Measurements from ENCODE around the gene TENM3.

The TENM3 gene

GRCh38 chr4:182415116-182415515 is 171.9 kb downstream of the TENM3 start:
- no peak for TF ChIP-seq EZH2phosphoT487 (conservative IDR thresholded peaks at IDR 0.05; ENCODE audit: low read length)
- TF ChIP-seq CTCF (IDR thresholded peaks at IDR 0.05; ENCODE audit: insufficient read depth, low read length, poor library complexity, severe bottlenecking), result no peak

GRCh38 chr4:182416067-182416466 is 172.9 kb downstream of the TENM3 start:
- Histone ChIP-seq H4K20me1 (ENCODE audit: low read depth, low read length) (no peaks in the 10 kb centered on the region), H3K4me3 (ENCODE audit: insufficient read depth, low read length, poor library complexity, severe bottlenecking) (no peak overlapping the region), H3K79me2 (ENCODE audit: insufficient read depth, low read length) (no peaks in the 10 kb centered on the region), H2AFZ (ENCODE audit: low read depth, low read length, severe bottlenecking) (no peak overlapping the region), H3F3A (ENCODE audit: insufficient read depth) (no peaks in the 10 kb centered on the region), H3K27ac (ENCODE audit: low read depth, low read length) (no peak overlapping the region), H3K9me3 (ENCODE audit: insufficient read depth, low read length) (peaks cover 13% of the 10 kb centered on the region; the same call in 1 of the 2 replicates), H3K9ac (ENCODE audit: low read length) (no peak overlapping the region), H3K4me2 (ENCODE audit: low read depth, low read length, poor library complexity, severe bottlenecking) (no peak overlapping the region), H3K36me3 (ENCODE audit: low read length) (no peaks in the 10 kb centered on the region), H3K27me3 (ENCODE audit: low read length) (no peaks in the 10 kb centered on the region), H3K9me2 (replicated peaks; ENCODE audit: insufficient read depth, low read length) (no peaks in the 10 kb centered on the region)
- no peak for TF ChIP-seq EZH2phosphoT487 (conservative IDR thresholded peaks at IDR 0.05; ENCODE audit: low read length)
- TF ChIP-seq CTCF (IDR thresholded peaks at IDR 0.05; ENCODE audit: insufficient read depth, low read length, poor library complexity, severe bottlenecking), result no peak

More at GRCh38 chr4:182415116-182415515, 171.9 kb downstream of the TENM3 start:
- H3K27me3 ChIP-seq (ENCODE audit: low read length), result no peaks in the 10 kb centered on the region
- no peak overlapping the region for H3K9ac ChIP-seq (ENCODE audit: low read length)
- H3K36me3 ChIP-seq (ENCODE audit: low read length), result no peaks in the 10 kb centered on the region
- no peaks in the 10 kb centered on the region for H4K20me1 ChIP-seq (ENCODE audit: low read depth, low read length)
- H3K27ac ChIP-seq (ENCODE audit: low read depth, low read length), result no peak overlapping the region
- H3K79me2 ChIP-seq (ENCODE audit: insufficient read depth, low read length), result no peaks in the 10 kb centered on the region
- H3K4me2 ChIP-seq (ENCODE audit: low read depth, low read length, poor library complexity, severe bottlenecking), result no peak overlapping the region
- no peaks in the 10 kb centered on the region for H3K9me2 ChIP-seq (replicated peaks; ENCODE audit: insufficient read depth, low read length)
- H3K4me3 ChIP-seq (ENCODE audit: insufficient read depth, low read length, poor library complexity, severe bottlenecking), result no peak overlapping the region
- H2AFZ ChIP-seq (ENCODE audit: low read depth, low read length, severe bottlenecking), result no peak overlapping the region
- no peaks in the 10 kb centered on the region for H3F3A ChIP-seq (ENCODE audit: insufficient read depth)
- peaks cover 13% of the 10 kb centered on the region; the same call in 1 of the 2 replicates for H3K9me3 ChIP-seq (ENCODE audit: insufficient read depth, low read length)

- Histone ChIP-seq H3K4me2 (ENCODE audit: low read depth, low read length, poor library complexity, severe bottlenecking) (no peak overlapping the region), H3K9me3 (ENCODE audit: insufficient read depth, low read length) (peaks cover 12% of the 10 kb centered on the region; the same call in 1 of the 2 replicates), H3K27me3 (ENCODE audit: low read length) (no peaks in the 10 kb centered on the region), H2AFZ (ENCODE audit: low read depth, low read length, severe bottlenecking) (no peak overlapping the region), H3K4me3 (ENCODE audit: insufficient read depth, low read length, poor library complexity, severe bottlenecking) (no peak overlapping the region), H3K27ac (ENCODE audit: low read depth, low read length) (no peak overlapping the region), H3F3A (ENCODE audit: insufficient read depth) (no peaks in the 10 kb centered on the region), H4K20me1 (ENCODE audit: low read depth, low read length) (no peaks in the 10 kb centered on the region), H3K79me2 (ENCODE audit: insufficient read depth, low read length) (no peaks in the 10 kb centered on the region), H3K9ac (ENCODE audit: low read length) (no peak overlapping the region), H3K9me2 (replicated peaks; ENCODE audit: insufficient read depth, low read length) (no peaks in the 10 kb centered on the region), H3K36me3 (ENCODE audit: low read length) (no peaks in the 10 kb centered on the region)
- no peak for TF ChIP-seq EZH2phosphoT487 (conservative IDR thresholded peaks at IDR 0.05; ENCODE audit: low read length)
- no peak for TF ChIP-seq CTCF (IDR thresholded peaks at IDR 0.05; ENCODE audit: insufficient read depth, low read length, poor library complexity, severe bottlenecking)
Observed at GRCh38 chr4:182418054-182418734, 175.0 kb downstream of the TENM3 start.
